Tibial artery (tissue), 4 donors: Measurements from ENCODE around the gene LAIR2.
A peak's percentile ranks its signal among the peaks of the same experiment; 100 is the strongest.

Source experiments
- DNase-seq, 2 donors: peaks; one replicate each; pipeline ENCODE4 v3.0.0-alpha.2; 2019
- H3K27ac ChIP-seq, 2 donors: fragments of 200-600 bp; sonication (generic) in 1 of 2; 1 replicate in 1 of 2; 2 replicates in 1 of 2; pipeline ENCODE4 v1.5.1; 2018 to 2019; ENCODE audit warnings: mild to moderate bottlenecking in 1 of 2
- H3K27me3 ChIP-seq, 2 donors: fragments of 200-600 bp; sonication (generic) in 1 of 2; one replicate each; pipeline versions ENCODE4 v1.5.1 to v1.6.0; 2016 to 2019
- H3K36me3 ChIP-seq, 3 donors: fragments of 200-600 bp; sonication (generic) in 2 of 3; one replicate each; pipeline ENCODE4 v1.5.1; 2016 to 2019; ENCODE audit warnings: mild to moderate bottlenecking in 2 of 3
- H3K4me1 ChIP-seq, 4 donors: fragments of 200-600 bp; sonication (generic) in 2 of 4; 1 replicate in 3 of 4; 2 replicates in 1 of 4; pipeline ENCODE4 v1.5.1; 2016 to 2019
- H3K4me3 ChIP-seq, 2 donors: fragments of 200-600 bp; sonication (generic) in 1 of 2; 1 replicate in 1 of 2; 2 replicates in 1 of 2; pipeline ENCODE4 v1.5.1; 2018 to 2019; ENCODE audit warnings: mild to moderate bottlenecking in 2 of 2
- H3K9me3 ChIP-seq, 3 donors: fragments of 200-600 bp; sonication (generic) in 1 of 3; one replicate each; pipeline ENCODE4 v1.5.1; 2016 to 2019
- intact Hi-C: fragments of 100-400 bp; cut with DNase I; formaldehyde crosslinking; loops from one replicate; pipeline ENCODE4 v1.15.0; 2023; ENCODE audit warnings: low total_unique reads
- TF ChIP-seq, protein P1 (sequence below), 2 experiments: fragments of 200-600 bp in 1 of 2; fragments of 450-650 bp in 1 of 2; IDR thresholded peaks; one replicate each; pipeline ENCODE4 v1.5.1; 2017 to 2019; ENCODE audit warnings: antibody characterized with exemption in 2 of 2, mild to moderate bottlenecking in 1 of 2, moderate library complexity in 1 of 2

The LAIR2 gene

DNA sequence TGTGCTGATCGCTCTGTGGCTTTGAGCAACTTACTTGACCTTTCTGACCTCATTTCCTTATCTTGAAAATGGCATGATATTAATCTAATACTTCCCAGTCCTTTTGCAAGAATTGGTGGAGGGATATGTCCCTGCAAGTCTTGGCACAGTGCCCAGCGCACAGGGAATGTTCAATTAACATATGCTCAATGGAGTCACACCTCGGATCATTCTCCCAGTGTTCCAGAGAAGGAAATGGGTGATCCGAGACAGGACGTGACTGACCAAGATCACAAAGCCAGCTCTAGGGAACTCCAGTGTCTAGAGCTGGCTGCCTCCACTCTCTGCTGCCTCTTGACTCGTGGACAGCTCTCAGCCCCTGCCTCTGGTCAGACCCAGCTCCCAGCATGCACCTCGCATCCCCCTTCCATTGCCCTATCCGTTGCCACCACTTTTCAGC is 33.1 kb upstream of the LAIR2 start:
- TF ChIP-seq, protein P1, sequence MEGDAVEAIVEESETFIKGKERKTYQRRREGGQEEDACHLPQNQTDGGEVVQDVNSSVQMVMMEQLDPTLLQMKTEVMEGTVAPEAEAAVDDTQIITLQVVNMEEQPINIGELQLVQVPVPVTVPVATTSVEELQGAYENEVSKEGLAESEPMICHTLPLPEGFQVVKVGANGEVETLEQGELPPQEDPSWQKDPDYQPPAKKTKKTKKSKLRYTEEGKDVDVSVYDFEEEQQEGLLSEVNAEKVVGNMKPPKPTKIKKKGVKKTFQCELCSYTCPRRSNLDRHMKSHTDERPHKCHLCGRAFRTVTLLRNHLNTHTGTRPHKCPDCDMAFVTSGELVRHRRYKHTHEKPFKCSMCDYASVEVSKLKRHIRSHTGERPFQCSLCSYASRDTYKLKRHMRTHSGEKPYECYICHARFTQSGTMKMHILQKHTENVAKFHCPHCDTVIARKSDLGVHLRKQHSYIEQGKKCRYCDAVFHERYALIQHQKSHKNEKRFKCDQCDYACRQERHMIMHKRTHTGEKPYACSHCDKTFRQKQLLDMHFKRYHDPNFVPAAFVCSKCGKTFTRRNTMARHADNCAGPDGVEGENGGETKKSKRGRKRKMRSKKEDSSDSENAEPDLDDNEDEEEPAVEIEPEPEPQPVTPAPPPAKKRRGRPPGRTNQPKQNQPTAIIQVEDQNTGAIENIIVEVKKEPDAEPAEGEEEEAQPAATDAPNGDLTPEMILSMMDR (IDR thresholded peaks at IDR 0.05) = no peak
- intact Hi-C loops = loop anchor here (5.0 kb wide), 1 partner anchor 648 kb away; the partner anchor contains the start of gene PPP1R12C
- Histone ChIP-seq H3K36me3 (no peaks in the 10 kb centered on the region), H3K4me3 (no peak overlapping the region), H3K27me3 (peaks cover 0 to 21% of the 10 kb centered on the region in 2 donors), H3K9me3 (no peaks in the 10 kb centered on the region), H3K4me1 (peaks cover 0 to 34% (median 19%) of the 10 kb centered on the region in 4 donors), H3K27ac (no peak overlapping the region)
- DNase-seq = no peak

DNA sequence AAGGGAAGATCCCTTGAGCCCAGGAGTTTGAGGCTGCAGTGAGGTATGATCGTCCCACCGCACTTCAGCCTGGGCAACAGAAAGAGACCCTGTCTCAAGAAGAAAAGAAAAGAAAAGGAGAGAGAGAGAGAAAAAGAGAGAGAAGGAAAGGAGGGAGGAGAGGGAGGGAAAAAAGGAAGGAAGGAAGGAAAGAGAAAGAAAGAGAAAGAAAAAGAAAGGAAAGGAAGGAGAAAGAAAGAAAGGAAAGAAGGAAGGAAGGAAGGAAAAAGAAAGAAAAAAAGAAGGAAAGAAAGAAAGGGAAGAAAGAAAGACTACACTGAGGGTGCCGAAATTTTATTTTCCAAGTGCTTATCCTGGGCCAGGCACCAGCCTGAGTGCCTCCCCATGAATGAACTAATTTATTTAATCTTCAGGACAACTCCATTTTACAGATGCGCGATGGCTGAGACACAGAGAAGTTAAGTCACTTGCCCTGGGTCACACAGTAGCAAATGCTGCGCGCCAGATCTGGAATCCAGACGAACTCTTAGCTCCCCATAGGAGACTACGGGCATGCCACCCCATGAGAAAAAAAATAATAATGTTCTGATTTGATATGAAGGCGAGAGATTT is 32.2 kb upstream of the LAIR2 start:
- H3K27me3 ChIP-seq = peaks cover 0 to 21% of the 10 kb centered on the region in 2 donors
- peak overlapping the region; percentile 18 to 53 for H3K27ac ChIP-seq
- TF ChIP-seq, protein P1 (IDR thresholded peaks at IDR 0.05) = no peak
- DNase-seq = no peak
- H3K4me3 ChIP-seq = no peak overlapping the region
- no peaks in the 10 kb centered on the region for H3K36me3 ChIP-seq
- peaks cover 0 to 29% (median 15%) of the 10 kb centered on the region in 4 donors for H3K4me1 ChIP-seq
- no peaks in the 10 kb centered on the region for H3K9me3 ChIP-seq
- intact Hi-C loops = no loop called here

DNA sequence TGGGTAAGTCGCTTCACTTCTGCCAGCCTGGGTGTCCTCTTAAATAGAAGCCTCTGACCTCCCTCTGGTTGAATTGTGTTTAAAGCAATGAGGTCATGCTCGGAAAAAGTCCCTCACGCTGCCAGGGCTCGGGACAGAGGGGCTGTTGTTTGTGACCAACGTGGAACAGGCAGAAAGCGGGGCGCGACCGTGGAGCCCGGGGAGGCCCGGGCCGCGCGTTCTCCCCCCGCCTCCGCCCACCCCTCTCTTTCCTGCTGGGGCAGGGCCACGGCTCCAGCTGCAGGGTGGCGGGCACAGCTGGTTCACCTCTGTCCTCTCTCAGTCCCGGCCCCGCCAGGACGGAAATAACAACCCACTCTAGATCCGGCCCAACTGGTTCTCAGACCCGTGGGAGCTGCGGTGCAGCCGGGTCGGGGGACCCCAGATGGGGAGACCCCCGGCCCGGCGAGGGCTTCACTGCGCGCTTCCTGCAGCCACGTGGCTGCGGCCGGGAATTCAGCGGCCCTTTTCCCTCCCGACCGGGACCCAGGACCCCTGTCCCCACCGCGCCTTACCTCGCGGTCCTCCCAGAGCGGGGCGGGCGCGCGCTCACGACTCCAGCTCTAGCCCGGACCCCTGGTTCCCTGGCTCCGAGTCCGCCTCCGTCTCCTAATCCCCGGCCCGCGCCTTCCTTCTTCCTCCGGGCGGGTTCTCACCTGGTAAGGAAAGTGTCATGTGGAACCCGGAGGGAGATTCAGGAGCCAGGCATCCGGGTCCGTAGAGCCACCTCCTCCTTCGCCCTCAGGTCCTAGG is 31.4 kb upstream of the LAIR2 start:
- Histone ChIP-seq H3K27me3 (peaks cover 0 to 21% of the 10 kb centered on the region in 2 donors), H3K36me3 (no peaks in the 10 kb centered on the region), H3K9me3 (no peaks in the 10 kb centered on the region), H3K4me3 (peak overlapping the region; percentile 44 to 46), H3K4me1 (peaks cover 0 to 29% (median 15%) of the 10 kb centered on the region in 4 donors), H3K27ac (peak overlapping the region; percentile 18 to 53)
- TF ChIP-seq, protein P1 (IDR thresholded peaks at IDR 0.05) = no peak
- DNase-seq = peak in 1 of 2 donors; percentile 67
- intact Hi-C loops = no loop called here

DNA sequence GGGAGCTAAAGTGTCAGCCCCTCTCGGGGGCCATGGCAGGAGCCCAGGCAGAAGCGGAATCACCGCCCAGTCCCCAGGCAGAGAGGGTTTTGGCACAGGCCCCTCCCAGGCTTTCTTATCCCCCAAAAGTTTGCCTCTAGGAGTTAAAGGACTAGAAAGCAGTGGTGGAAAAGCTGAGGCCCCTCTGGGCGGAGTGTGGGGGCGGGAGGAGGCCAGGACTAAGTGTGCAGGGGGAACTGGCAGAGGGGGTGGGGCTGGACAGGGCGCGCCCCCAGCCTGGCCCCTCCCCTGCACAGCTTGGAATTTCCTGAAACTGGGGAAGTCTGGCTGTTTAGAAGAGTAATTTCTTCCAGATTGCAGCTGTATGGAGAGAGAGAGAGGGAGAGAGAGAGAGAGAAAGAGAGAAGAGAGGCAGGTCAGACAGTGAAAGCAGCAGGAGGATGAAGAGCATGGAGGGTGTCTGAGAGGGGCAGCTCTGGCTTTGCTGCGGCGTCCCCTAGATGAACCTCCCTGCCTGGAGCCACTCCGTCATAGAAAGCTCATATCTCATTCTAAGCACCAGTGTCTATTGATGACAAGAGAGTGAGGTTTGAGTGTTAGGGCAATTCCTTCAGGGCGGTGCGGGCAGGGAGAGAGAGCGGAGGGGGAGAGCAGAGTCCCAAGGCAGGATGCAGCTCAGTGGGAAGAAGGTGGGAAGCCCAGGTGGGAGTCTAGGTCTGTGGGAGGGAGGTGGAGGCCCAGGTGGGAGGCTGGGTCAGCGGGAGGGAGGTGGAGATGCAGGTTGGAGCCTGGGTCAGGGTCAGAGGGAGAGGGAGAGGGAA is 29.4 kb upstream of the LAIR2 start, which contains the start of gene CDC42EP5:
Gene CDC42EP5 (minus strand): TSS at position 226 of the 821 bp plus-strand sequence. CDS start 7,749 bp downstream, outside the sequence.
- Histone ChIP-seq H3K27ac (peak within 1 kb of the TSS; percentile 42 to 62), H3K27me3 (peaks cover 0 to 26% of the 10 kb centered on the region in 2 donors), H3K4me1 (peaks cover 0 to 29% (median 15%) of the 10 kb centered on the region in 4 donors), H3K9me3 (no peaks in the 10 kb centered on the region), H3K4me3 (peak within 1 kb of the TSS; percentile 42 to 47), H3K36me3 (no peaks in the 10 kb centered on the region)
- intact Hi-C loops = no loop called here
- TF ChIP-seq, protein P1 (IDR thresholded peaks at IDR 0.05) = no peak
- peak; percentile 76 to 88 for DNase-seq

DNA sequence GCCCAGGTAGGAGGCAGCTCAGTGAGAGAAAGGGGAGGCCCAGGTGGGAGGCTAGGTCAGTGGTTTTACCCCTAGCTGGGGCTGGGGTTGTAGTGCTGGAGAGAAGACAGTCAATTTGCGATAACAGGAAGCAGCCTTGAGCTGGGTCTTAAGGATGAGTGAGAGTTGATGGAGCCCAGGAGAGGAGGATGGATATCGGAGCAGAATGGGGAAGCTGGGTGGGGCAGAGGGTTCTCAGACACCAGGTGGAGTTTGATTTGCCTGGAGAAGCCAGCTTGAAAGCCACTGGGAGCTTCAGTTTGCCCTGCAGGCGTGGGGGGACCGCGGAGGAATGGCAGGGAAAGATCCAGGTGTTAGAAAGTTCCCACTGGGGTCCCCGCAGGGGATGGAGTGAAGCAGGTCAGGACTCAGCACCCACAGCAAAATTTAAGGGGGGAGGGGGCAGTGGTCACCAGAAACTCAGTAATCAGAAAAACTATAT is 28.7 kb upstream of the LAIR2 start:
- DNase-seq = peak in 1 of 2 donors; percentile 38
- TF ChIP-seq, protein P1 (IDR thresholded peaks at IDR 0.05) = no peak
- no peaks in the 10 kb centered on the region for H3K36me3 ChIP-seq
- no peak overlapping the region for H3K4me3 ChIP-seq
- peak overlapping the region; percentile 42 to 62 for H3K27ac ChIP-seq
- H3K27me3 ChIP-seq = peaks cover 0 to 26% of the 10 kb centered on the region in 2 donors
- intact Hi-C loops = no loop called here
- H3K4me1 ChIP-seq = peaks cover 0 to 29% (median 15%) of the 10 kb centered on the region in 4 donors
- no peaks in the 10 kb centered on the region for H3K9me3 ChIP-seq
